DND-41 (cell line): ENCODE data around the gene SLC8B1.

ENCODE experiments used
- ATAC-seq: fragments of 200-7000 bp; cut with Tn5 transposase; 3 replicates; pipeline ENCODE4 v1.9.1; 2021; ENCODE audit warnings: low read depth; ENCODE audit not compliant: insufficient read depth
- DNase-seq: peaks from one replicate; pipeline ENCODE4 v3.0.0-alpha.2; 2020
- H2AFZ ChIP-seq: 2 replicates; pipeline ENCODE4 v1.6.0; 2012; ENCODE audit warnings: low read depth, low read length
- H3K27ac ChIP-seq: 2 replicates; pipeline ENCODE4 v1.5.1; 2012; ENCODE audit warnings: low read length, inconsistent platforms
- H3K27me3 ChIP-seq: fragments of 200-600 bp; sonication (generic); 2 replicates; pipeline ENCODE4 v1.6.0; 2012; ENCODE audit warnings: low read length, mild to moderate bottlenecking, inconsistent platforms; ENCODE audit not compliant: insufficient read depth, poor library complexity
- H3K36me3 ChIP-seq: 2 replicates; pipeline ENCODE4 v1.5.1; 2012; ENCODE audit warnings: low read length, inconsistent platforms; ENCODE audit not compliant: insufficient read depth
- H3K4me1 ChIP-seq: 2 replicates; pipeline ENCODE4 v1.5.1; 2012; ENCODE audit warnings: mild to moderate bottlenecking, low read length; ENCODE audit not compliant: insufficient read depth
- H3K4me2 ChIP-seq: 2 replicates; pipeline ENCODE4 v1.6.0; 2012; ENCODE audit warnings: mild to moderate bottlenecking, moderate library complexity, low read length, inconsistent platforms; ENCODE audit not compliant: insufficient read depth
- H3K4me3 ChIP-seq, 2 experiments: fragments of 200-600 bp in 1 of 2; shearing (Covaris generic) in 1 of 2; 2 replicates each; pipeline ENCODE4 v1.5.1; 2012 to 2016; ENCODE audit warnings: inconsistent platforms in 2 of 2, low read length in 2 of 2, mild to moderate bottlenecking in 2 of 2, low read depth in 1 of 2, moderate library complexity in 1 of 2
- H3K79me2 ChIP-seq: 2 replicates; pipeline ENCODE4 v1.6.0; 2012; ENCODE audit warnings: low read length, inconsistent platforms; ENCODE audit not compliant: insufficient read depth
- H3K9ac ChIP-seq: 2 replicates; pipeline ENCODE4 v1.6.0; 2012; ENCODE audit warnings: low read depth, mild to moderate bottlenecking, inconsistent platforms, low read length, moderate library complexity
- H3K9me3 ChIP-seq: 2 replicates; pipeline ENCODE4 v1.5.1; 2012; ENCODE audit warnings: low read length, moderate library complexity, mild to moderate bottlenecking, inconsistent platforms; ENCODE audit not compliant: insufficient read depth, severe bottlenecking
- H4K20me1 ChIP-seq: 2 replicates; pipeline ENCODE4 v1.6.0; 2012; ENCODE audit warnings: low read length; ENCODE audit not compliant: insufficient read depth
- CTCF ChIP-seq: IDR thresholded peaks from 2 replicates; pipeline ENCODE4 v1.5.1; 2012; ENCODE audit warnings: borderline replicate concordance, low read length, moderate library complexity, mild to moderate bottlenecking; ENCODE audit not compliant: poor library complexity, severe bottlenecking; ENCODE audit errors: extremely low read depth
- EZH2 ChIP-seq: IDR thresholded peaks from 3 replicates; pipeline ENCODE4 v1.6.1; 2012; ENCODE audit warnings: borderline replicate concordance, low read depth, mild to moderate bottlenecking, moderate library complexity, low read length, inconsistent platforms; ENCODE audit not compliant: severe bottlenecking

SLC8B1 gene

GRCh38 chr12:113347892-113348291, 13.0 kb upstream of the SLC8B1 start:
- no peaks in the 10 kb centered on the region for H3K4me1 ChIP-seq
- DNase-seq, result no peak
- H3K4me2 ChIP-seq, result no peak overlapping the region
- H3K4me3 ChIP-seq, result no peak overlapping the region
- TF ChIP-seq EZH2 (no peak), CTCF (no peak)
- H3K27me3 ChIP-seq, result no peaks in the 10 kb centered on the region
- H3K79me2 ChIP-seq, result no peaks in the 10 kb centered on the region
- 0 out of 3 replicates have a peak, but pooled peaks have one; percentile 12 for ATAC-seq
- no peaks in the 10 kb centered on the region for H3K9me3 ChIP-seq
- H4K20me1 ChIP-seq, result no peaks in the 10 kb centered on the region
- no peak overlapping the region for H3K9ac ChIP-seq
- no peak overlapping the region for H2AFZ ChIP-seq
- no peaks in the 10 kb centered on the region for H3K36me3 ChIP-seq
- H3K27ac ChIP-seq, result no peak overlapping the region

GRCh38 chr12:113347107-113347506, 12.2 kb upstream of the SLC8B1 start:
- TF ChIP-seq EZH2, result no peak
- TF ChIP-seq CTCF, result peak; percentile 4
- no peak for DNase-seq
- H3K4me3 ChIP-seq, result no peak overlapping the region

GRCh38 chr12:113346353-113346752, 11.4 kb upstream of the SLC8B1 start:
- Histone ChIP-seq H4K20me1 (no peaks in the 10 kb centered on the region), H3K27me3 (no peaks in the 10 kb centered on the region), H3K9me3 (no peaks in the 10 kb centered on the region), H3K9ac (no peak overlapping the region), H3K36me3 (no peaks in the 10 kb centered on the region), H3K79me2 (no peaks in the 10 kb centered on the region), H3K4me2 (no peak overlapping the region), H2AFZ (no peak overlapping the region), H3K27ac (no peak overlapping the region), H3K4me1 (no peaks in the 10 kb centered on the region), H3K4me3 (no peak overlapping the region)
- ATAC-seq (no peak), DNase-seq (no peak)
- TF ChIP-seq EZH2 (no peak), CTCF (no peak)

More at GRCh38 chr12:113347107-113347506, 12.2 kb upstream of the SLC8B1 start:
- Histone ChIP-seq H3K4me2 (no peak overlapping the region), H3K4me1 (no peaks in the 10 kb centered on the region), H3K79me2 (no peaks in the 10 kb centered on the region), H3K36me3 (no peaks in the 10 kb centered on the region), H3K27ac (no peak overlapping the region), H3K9ac (no peak overlapping the region), H3K27me3 (no peaks in the 10 kb centered on the region), H4K20me1 (no peaks in the 10 kb centered on the region), H2AFZ (no peak overlapping the region), H3K9me3 (no peaks in the 10 kb centered on the region)
- ATAC-seq, result no peak

GRCh38 chr12:113345318-113345717, 10.4 kb upstream of the SLC8B1 start:
- H3K36me3 ChIP-seq, result no peaks in the 10 kb centered on the region
- H3K4me3 ChIP-seq, result no peak overlapping the region

More at GRCh38 chr12:113345318-113345717, 10.4 kb upstream of the SLC8B1 start:
- no peaks in the 10 kb centered on the region for H4K20me1 ChIP-seq
- H3K79me2 ChIP-seq, result no peaks in the 10 kb centered on the region
- ATAC-seq (no peak), DNase-seq (no peak)
- no peaks in the 10 kb centered on the region for H3K27me3 ChIP-seq
- H2AFZ ChIP-seq, result no peak overlapping the region
- TF ChIP-seq CTCF (no peak), EZH2 (no peak)
- no peaks in the 10 kb centered on the region for H3K4me1 ChIP-seq
- no peak overlapping the region for H3K4me2 ChIP-seq
- H3K9ac ChIP-seq, result no peak overlapping the region
- H3K27ac ChIP-seq, result no peak overlapping the region
- no peaks in the 10 kb centered on the region for H3K9me3 ChIP-seq
